B cell (primary cell): ENCODE measurements around the gene SMIM14. TPM values are rescaled to one million over a fixed set of nuclear protein-coding genes. Genes with fewer than 3 reads are reported as not detected.

Source experiments
- ATAC-seq: fragments of 200-7000 bp; cut with Tn5 transposase; one replicate; pipeline ENCODE4 v1.10.0; 2021; ENCODE audit warnings: low read depth, mild to moderate bottlenecking, moderate number of reproducible peaks, moderate library complexity
- CTCF ChIA-PET: fragments of 350-600 bp; sonication (Branson Sonifier 250); formaldehyde crosslinking; loops from one replicate; lab custom pipeline; 2021; ENCODE audit warnings: antibody characterized with exemption, inconsistent platforms; lab: Charles Lee
- POLR2A ChIA-PET: fragments of 350-600 bp; sonication (Branson Sonifier 250); formaldehyde crosslinking; loops from one replicate; lab custom pipeline; 2021; ENCODE audit warnings: antibody characterized with exemption; lab: Charles Lee
- DNase-seq: peaks from one replicate; pipeline ENCODE4 v3.0.0; 2013
- H2AFZ ChIP-seq: 2 replicates; pipeline ENCODE4 v1.6.1; 2012; ENCODE audit warnings: mild to moderate bottlenecking, low read depth, low read length; ENCODE audit not compliant: insufficient read depth, poor library complexity, severe bottlenecking
- H3K27ac ChIP-seq, 2 donors: 1 replicate in 1 of 2; 2 replicates in 1 of 2; pipeline ENCODE4 v1.5.1; 2012 to 2013; ENCODE audit warnings: low read length in 2 of 2, mild to moderate bottlenecking in 2 of 2, moderate library complexity in 1 of 2
- H3K27me3 ChIP-seq, 4 experiments: fragments of 200-600 bp in 1 of 4; sonication (generic) in 1 of 4; replicated peaks in 1 of 4; 1 replicate in 2 of 4; 2 replicates in 2 of 4; pipeline versions ENCODE4 v1.6.1 to v1.7.0; 2013 to 2016; ENCODE audit warnings: low read length in 3 of 4, mild to moderate bottlenecking in 2 of 4, mixed read lengths in 1 of 4, moderate library complexity in 1 of 4; ENCODE audit not compliant: insufficient read depth in 4 of 4, control insufficient read depth in 3 of 4; ENCODE audit errors: control extremely low read depth in 1 of 4
- H3K36me3 ChIP-seq, 2 experiments: replicated peaks in 1 of 2; 1 replicate in 1 of 2; 2 replicates in 1 of 2; pipeline versions ENCODE4 v1.6.1 to v1.7.1; 2013; ENCODE audit warnings: low read length in 1 of 2; ENCODE audit not compliant: insufficient read depth in 2 of 2, control insufficient read depth in 1 of 2; ENCODE audit errors: control extremely low read depth in 1 of 2, extremely low read depth in 1 of 2
- H3K4me1 ChIP-seq, 2 donors: fragments of 200-600 bp in 1 of 2; sonication (generic) in 1 of 2; 1 replicate in 1 of 2; 2 replicates in 1 of 2; pipeline versions ENCODE4 v1.5.1 to v1.6.1; 2013 to 2017; ENCODE audit warnings: low read length in 2 of 2; ENCODE audit not compliant: control insufficient read depth in 2 of 2, insufficient read depth in 2 of 2
- H3K4me2 ChIP-seq: replicated peaks from 2 replicates; pipeline ENCODE3; 2012; ENCODE audit warnings: mild to moderate bottlenecking, low read depth, low read length; ENCODE audit not compliant: poor library complexity, severe bottlenecking
- H3K4me3 ChIP-seq, 5 experiments: fragments of 200-600 bp in 1 of 5; sonication (generic) in 1 of 5; 1 replicate in 3 of 5; 2 replicates in 2 of 5; pipeline versions ENCODE4 v1.5.1 to v1.7.0; 2011 to 2016; ENCODE audit warnings: low read length in 4 of 5, mild to moderate bottlenecking in 4 of 5, low read depth in 2 of 5, control low read depth in 1 of 5, moderate library complexity in 1 of 5; ENCODE audit not compliant: insufficient read depth in 1 of 5; ENCODE audit errors: control extremely low read depth in 1 of 5, extremely low read depth in 1 of 5
- H3K79me2 ChIP-seq: fragments of 200-600 bp; sonication (generic); one replicate; pipeline ENCODE4 v1.6.0; 2016; ENCODE audit warnings: low read length; ENCODE audit not compliant: control insufficient read depth, insufficient read depth
- H3K9ac ChIP-seq: fragments of 200-600 bp; sonication (generic); 2 replicates; pipeline ENCODE4 v1.6.1; 2017; ENCODE audit warnings: mild to moderate bottlenecking, low read length, moderate library complexity
- H3K9me3 ChIP-seq, 3 donors: one replicate each; pipeline versions ENCODE4 v1.6.1 to v1.7.1; 2013; ENCODE audit warnings: low read length in 2 of 3; ENCODE audit not compliant: control insufficient read depth in 2 of 3, insufficient read depth in 1 of 3; ENCODE audit errors: control extremely low read depth in 1 of 3
- H4K20me1 ChIP-seq: 2 replicates; pipeline ENCODE4 v1.6.0; 2012; ENCODE audit warnings: mild to moderate bottlenecking, low read length; ENCODE audit not compliant: insufficient read depth, control insufficient read depth, poor library complexity, severe bottlenecking
- H3K27ac Mint-ChIP-seq: one replicate; pipeline ENCODE4 v1.8.0; 2021; ENCODE audit warnings: mixed read lengths
- H3K27me3 Mint-ChIP-seq: one replicate; pipeline ENCODE4 v1.8.0; 2021; ENCODE audit warnings: mixed read lengths
- H3K4me1 Mint-ChIP-seq: one replicate; pipeline ENCODE4 v1.8.0; 2021; ENCODE audit warnings: mixed read lengths
- H3K4me3 Mint-ChIP-seq: one replicate; pipeline ENCODE4 v1.8.0; 2021; ENCODE audit warnings: mixed read lengths
- H3K9me3 Mint-ChIP-seq: one replicate; pipeline ENCODE4 v1.8.0; 2022; ENCODE audit warnings: mixed read lengths; ENCODE audit not compliant: insufficient read depth
- EZH2 ChIP-seq: IDR thresholded peaks from 2 replicates; pipeline ENCODE4 v1.6.1; 2012; ENCODE audit warnings: borderline replicate concordance, low read depth, mild to moderate bottlenecking, moderate library complexity, low read length; ENCODE audit not compliant: insufficient read depth, poor library complexity, severe bottlenecking
- WGBS: methylation state at CpG from one replicate; pipeline ENCODE4 v1.1.5; 2013; ENCODE audit warnings: missing lambda C conversion rate; ENCODE audit not compliant: insufficient coverage; 5-methylcytosine and 5-hydroxymethylcytosine counted together
- intact Hi-C: fragments of 100-400 bp; cut with micrococcal nuclease; formaldehyde crosslinking; loops from one replicate; pipeline ENCODE4 v1.10.0; 2022
- polyA plus RNA-seq: library from polyadenylated mRNA; depleted of rRNA; stranded (reverse); fragments of >200 nt; gene quantifications from 2 replicates; pipeline ENCODE4 v1.2.3, GENCODE V29; 2012
- total RNA-seq, 2 donors: library from RNA; stranded (reverse); fragments of 120-200 nt in 1 of 2; gene quantifications; 1 replicate in 1 of 2; 2 replicates in 1 of 2; pipeline versions ENCODE4 v1.2.3 to v1.2.4, GENCODE V29; 2013 to 2022
- TF ChIP-seq, protein P1 (sequence below): fragments of 200-600 bp; IDR thresholded peaks from one replicate; pipeline ENCODE4 v1.8.0; 2022; ENCODE audit warnings: antibody characterized with exemption, mild to moderate bottlenecking

Gene SMIM14
- total and polyA plus RNA-seq, 2 donors (not counting 1 experiment from before 2014, with no cell fraction given), result 38.9 to 56.0 TPM

DNA sequence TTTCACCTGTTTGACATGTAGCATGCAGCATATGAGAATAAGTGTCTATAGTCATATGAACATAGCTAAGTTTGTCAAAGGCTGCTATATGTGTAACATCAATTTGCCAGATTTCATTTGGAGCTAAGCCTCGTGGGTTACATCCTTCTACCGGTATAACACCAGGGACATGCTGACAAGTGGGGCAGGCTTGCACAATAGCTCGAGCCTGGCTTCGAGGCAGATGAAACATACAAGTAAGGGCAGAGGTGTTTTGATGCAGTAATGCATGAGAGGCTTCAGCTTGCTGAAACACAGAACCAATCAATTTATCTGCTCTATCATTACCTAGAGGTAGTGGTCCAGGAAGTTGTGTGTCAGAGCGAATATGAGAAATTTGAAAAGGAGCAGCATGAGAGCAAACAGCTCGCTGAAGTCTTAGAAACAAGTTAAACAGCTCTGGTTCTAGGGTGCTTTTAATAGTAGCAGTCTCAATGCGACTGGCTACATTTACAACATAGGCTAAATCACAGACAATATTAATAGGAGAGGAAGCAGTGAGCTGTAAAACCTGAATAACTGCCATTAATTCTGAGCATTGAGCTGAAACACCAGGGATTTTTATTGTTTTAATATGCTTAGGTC is 96.6 kb downstream of the SMIM14 start:
- Histone ChIP-seq H3K27ac (no peak overlapping the region), H3K4me2 (no peak overlapping the region), H4K20me1 (no peaks in the 10 kb centered on the region), H3K9ac (no peak overlapping the region), H3K9me3 (no peaks in the 10 kb centered on the region), H3K79me2 (no peaks in the 10 kb centered on the region), H3K27me3 (no peaks in the 10 kb centered on the region), H3K4me1 (no peaks in the 10 kb centered on the region), H3K4me3 (no peak overlapping the region), H3K36me3 (peaks cover 0 to 7% of the 10 kb centered on the region in 2 experiments), H2AFZ (no peak overlapping the region)
- WGBS, result 97% methylated on average over 3 of the region's 7 CpGs
- intact Hi-C loops, result no loop called here
- Mint-ChIP-seq H3K9me3 (no peaks in the 10 kb centered on the region), H3K27me3 (no peaks in the 10 kb centered on the region), H3K4me1 (no peaks in the 10 kb centered on the region), H3K27ac (no peak overlapping the region), H3K4me3 (no peak overlapping the region)
- POLR2A ChIA-PET, result interaction anchor here (0.6 kb wide), 1 partner anchor 861 kb away, joined by 15 read pairs; no protein-coding TSS in a partner anchor
- CTCF ChIA-PET, result no interaction called here
- no peak for ATAC-seq
- no peak for TF ChIP-seq EZH2
- TF ChIP-seq, protein P1, sequence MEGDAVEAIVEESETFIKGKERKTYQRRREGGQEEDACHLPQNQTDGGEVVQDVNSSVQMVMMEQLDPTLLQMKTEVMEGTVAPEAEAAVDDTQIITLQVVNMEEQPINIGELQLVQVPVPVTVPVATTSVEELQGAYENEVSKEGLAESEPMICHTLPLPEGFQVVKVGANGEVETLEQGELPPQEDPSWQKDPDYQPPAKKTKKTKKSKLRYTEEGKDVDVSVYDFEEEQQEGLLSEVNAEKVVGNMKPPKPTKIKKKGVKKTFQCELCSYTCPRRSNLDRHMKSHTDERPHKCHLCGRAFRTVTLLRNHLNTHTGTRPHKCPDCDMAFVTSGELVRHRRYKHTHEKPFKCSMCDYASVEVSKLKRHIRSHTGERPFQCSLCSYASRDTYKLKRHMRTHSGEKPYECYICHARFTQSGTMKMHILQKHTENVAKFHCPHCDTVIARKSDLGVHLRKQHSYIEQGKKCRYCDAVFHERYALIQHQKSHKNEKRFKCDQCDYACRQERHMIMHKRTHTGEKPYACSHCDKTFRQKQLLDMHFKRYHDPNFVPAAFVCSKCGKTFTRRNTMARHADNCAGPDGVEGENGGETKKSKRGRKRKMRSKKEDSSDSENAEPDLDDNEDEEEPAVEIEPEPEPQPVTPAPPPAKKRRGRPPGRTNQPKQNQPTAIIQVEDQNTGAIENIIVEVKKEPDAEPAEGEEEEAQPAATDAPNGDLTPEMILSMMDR, result no peak
- no peak for DNase-seq

- no peaks in the 10 kb centered on the region for H4K20me1 ChIP-seq
- H3K36me3 ChIP-seq, result peaks cover 0 to 5% of the 10 kb centered on the region in 2 experiments
- H3K4me3 ChIP-seq, result no peak overlapping the region
- ATAC-seq (no peak), DNase-seq (no peak)
- H3K27me3 ChIP-seq, result no peaks in the 10 kb centered on the region
- no peak overlapping the region for H3K9ac ChIP-seq
- H3K27me3 Mint-ChIP-seq, result no peaks in the 10 kb centered on the region
- no peak overlapping the region for H3K4me3 Mint-ChIP-seq
- intact Hi-C loops, result no loop called here
- H3K79me2 ChIP-seq, result no peaks in the 10 kb centered on the region
- H3K27ac ChIP-seq, result no peak overlapping the region
- H3K4me1 Mint-ChIP-seq, result no peaks in the 10 kb centered on the region
- no peak overlapping the region for H2AFZ ChIP-seq
- TF ChIP-seq EZH2, result no peak
- TF ChIP-seq, protein P1, result no peak
- no peaks in the 10 kb centered on the region for H3K4me1 ChIP-seq
- no peaks in the 10 kb centered on the region for H3K9me3 Mint-ChIP-seq
- WGBS, result 90% methylated on average over 1 of the region's 5 CpGs
- CTCF ChIA-PET, result no interaction called here
- no peak overlapping the region for H3K27ac Mint-ChIP-seq
- no peak overlapping the region for H3K4me2 ChIP-seq
- no peaks in the 10 kb centered on the region for H3K9me3 ChIP-seq
- POLR2A ChIA-PET, result no interaction called here
Observed at GRCh38 chr4:39539089-39539611, 99.5 kb downstream of the SMIM14 start.
